ENCODE measurements around the gene SLC39A8. TPM values are rescaled to one million over a fixed set of nuclear protein-coding genes. Genes with fewer than 3 reads are reported as not detected.

Gene SLC39A8
- total RNA-seq, 1 donor from 2014 or later = 11.4 TPM

DNA sequence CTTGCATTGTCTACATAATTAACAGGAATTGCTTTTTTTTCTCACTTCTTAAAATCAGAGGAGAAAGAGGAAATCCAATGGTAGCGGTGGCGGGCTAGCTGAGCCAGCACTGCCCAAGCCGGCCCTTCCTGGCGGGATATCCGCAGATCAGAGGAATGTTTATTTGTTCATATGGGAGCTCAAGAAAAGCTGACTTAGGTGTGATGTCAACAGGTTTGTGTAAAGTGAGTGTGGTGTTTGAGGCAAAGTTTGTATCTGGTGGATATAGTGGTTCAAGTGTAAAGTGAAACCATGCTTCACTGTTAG lies 466 bp upstream of the SLC39A8 start:
- H3K9me3 Mint-ChIP-seq = no peaks in the 10 kb centered on the region

GRCh38 chr4:102344520-102344953 lies 745 bp downstream of the SLC39A8 start:
- H3K9me3 Mint-ChIP-seq = no peaks in the 10 kb centered on the region
- peaks cover 14% of the 10 kb centered on the region for H3K4me1 Mint-ChIP-seq
- peak; percentile 49 for DNase-seq (ENCODE audit: low read depth, low spot score)
- peak overlapping the region; percentile 86 for H3K27ac Mint-ChIP-seq (ENCODE audit: unreplicated experiment)
- H3K4me3 Mint-ChIP-seq = peak overlapping the region; percentile 89
- H3K27me3 Mint-ChIP-seq (ENCODE audit: low read depth) = peaks cover 25% of the 10 kb centered on the region
- no peaks in the 10 kb centered on the region for H3K36me3 Mint-ChIP-seq (ENCODE audit: low read depth)
- TF ChIP-seq, protein P1, sequence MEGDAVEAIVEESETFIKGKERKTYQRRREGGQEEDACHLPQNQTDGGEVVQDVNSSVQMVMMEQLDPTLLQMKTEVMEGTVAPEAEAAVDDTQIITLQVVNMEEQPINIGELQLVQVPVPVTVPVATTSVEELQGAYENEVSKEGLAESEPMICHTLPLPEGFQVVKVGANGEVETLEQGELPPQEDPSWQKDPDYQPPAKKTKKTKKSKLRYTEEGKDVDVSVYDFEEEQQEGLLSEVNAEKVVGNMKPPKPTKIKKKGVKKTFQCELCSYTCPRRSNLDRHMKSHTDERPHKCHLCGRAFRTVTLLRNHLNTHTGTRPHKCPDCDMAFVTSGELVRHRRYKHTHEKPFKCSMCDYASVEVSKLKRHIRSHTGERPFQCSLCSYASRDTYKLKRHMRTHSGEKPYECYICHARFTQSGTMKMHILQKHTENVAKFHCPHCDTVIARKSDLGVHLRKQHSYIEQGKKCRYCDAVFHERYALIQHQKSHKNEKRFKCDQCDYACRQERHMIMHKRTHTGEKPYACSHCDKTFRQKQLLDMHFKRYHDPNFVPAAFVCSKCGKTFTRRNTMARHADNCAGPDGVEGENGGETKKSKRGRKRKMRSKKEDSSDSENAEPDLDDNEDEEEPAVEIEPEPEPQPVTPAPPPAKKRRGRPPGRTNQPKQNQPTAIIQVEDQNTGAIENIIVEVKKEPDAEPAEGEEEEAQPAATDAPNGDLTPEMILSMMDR (conservative IDR thresholded peaks at IDR 0.05) = no peak

More for the DNA sequence above, 466 bp upstream of the SLC39A8 start:
- no peak overlapping the region for H3K27ac Mint-ChIP-seq (ENCODE audit: unreplicated experiment)
- peaks cover 26% of the 10 kb centered on the region for H3K27me3 Mint-ChIP-seq (ENCODE audit: low read depth)
- no peaks in the 10 kb centered on the region for H3K36me3 Mint-ChIP-seq (ENCODE audit: low read depth)
- H3K4me1 Mint-ChIP-seq = peaks cover 14% of the 10 kb centered on the region
- DNase-seq (ENCODE audit: low read depth, low spot score) = no peak
- TF ChIP-seq, protein P1 (conservative IDR thresholded peaks at IDR 0.05) = no peak
- H3K4me3 Mint-ChIP-seq = peak overlapping the region; percentile 89

- peaks cover 14% of the 10 kb centered on the region for H3K4me1 Mint-ChIP-seq
- no peak for DNase-seq (ENCODE audit: low read depth, low spot score)
Measured at GRCh38 chr4:102343964-102344519, 1.2 kb downstream of the SLC39A8 start.

DNA sequence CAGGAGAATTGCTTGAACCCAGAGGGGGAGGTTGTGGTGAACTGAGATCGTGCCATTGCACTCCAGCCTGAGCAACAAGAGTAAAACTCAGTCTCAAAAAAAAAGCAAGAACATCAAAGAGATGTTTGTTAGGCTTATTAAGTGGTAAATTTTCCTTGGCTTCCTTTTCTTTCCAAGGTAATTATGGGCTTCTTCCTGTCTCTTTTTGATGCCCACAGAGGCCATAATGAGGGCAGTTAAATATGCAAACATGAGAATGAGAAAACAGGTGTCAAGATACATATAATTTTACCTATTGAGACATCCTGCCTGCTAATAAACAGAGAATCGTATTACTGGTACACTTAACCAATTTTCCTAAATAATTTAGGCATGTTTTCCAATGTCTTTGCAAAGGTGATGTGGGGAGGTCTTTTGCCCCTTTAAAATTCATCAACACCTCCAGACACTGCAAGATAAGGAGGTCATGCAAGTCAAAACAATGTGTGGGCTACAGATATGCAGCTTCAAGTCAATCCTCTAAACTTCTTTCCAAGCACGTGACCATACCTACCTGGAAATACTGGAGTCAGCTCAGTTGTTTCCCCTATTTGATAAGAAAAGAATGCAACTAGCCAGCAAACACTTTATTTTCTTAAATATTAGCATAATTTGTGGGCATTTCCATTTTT lies 2.7 kb downstream of the SLC39A8 start:
- no peaks in the 10 kb centered on the region for H3K36me3 Mint-ChIP-seq (ENCODE audit: low read depth)
- peaks cover 22% of the 10 kb centered on the region for H3K27me3 Mint-ChIP-seq (ENCODE audit: low read depth)
- H3K4me3 Mint-ChIP-seq = peak overlapping the region; percentile 67
- peaks cover 14% of the 10 kb centered on the region for H3K4me1 Mint-ChIP-seq
- TF ChIP-seq, protein P1 (conservative IDR thresholded peaks at IDR 0.05) = no peak
- H3K27ac Mint-ChIP-seq (ENCODE audit: unreplicated experiment) = no peak overlapping the region
- H3K9me3 Mint-ChIP-seq = no peaks in the 10 kb centered on the region
- DNase-seq (ENCODE audit: low read depth, low spot score) = no peak

More at GRCh38 chr4:102343964-102344519, 1.2 kb downstream of the SLC39A8 start:
- TF ChIP-seq, protein P1 (conservative IDR thresholded peaks at IDR 0.05) = no peak
- Mint-ChIP-seq H3K4me3 (peak overlapping the region; percentile 88), H3K36me3 (ENCODE audit: low read depth) (no peaks in the 10 kb centered on the region), H3K27ac (ENCODE audit: unreplicated experiment) (no peak overlapping the region), H3K9me3 (no peaks in the 10 kb centered on the region), H3K27me3 (ENCODE audit: low read depth) (peaks cover 22% of the 10 kb centered on the region)

DNA sequence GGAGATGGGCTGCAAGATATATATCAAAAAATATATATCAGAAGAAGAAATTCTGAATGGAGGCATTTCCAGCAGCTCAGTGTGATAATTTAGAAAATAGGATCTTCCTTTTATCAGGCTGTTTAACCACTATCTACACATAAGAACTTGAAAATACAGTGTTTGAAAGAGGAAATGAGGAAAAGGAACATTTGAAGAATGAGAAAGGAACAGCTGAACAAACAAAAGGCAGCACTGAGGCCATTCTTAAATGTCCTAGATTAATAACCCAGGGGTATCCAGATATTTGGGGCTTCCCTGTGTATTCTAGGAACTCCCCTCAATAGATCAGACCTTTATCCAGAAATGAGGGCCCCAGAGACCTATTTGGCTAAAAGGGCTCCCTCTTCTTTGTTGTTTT lies 4.1 kb downstream of the SLC39A8 start:
- no peaks in the 10 kb centered on the region for H3K9me3 Mint-ChIP-seq
- no peaks in the 10 kb centered on the region for H3K36me3 Mint-ChIP-seq (ENCODE audit: low read depth)
- no peak for DNase-seq (ENCODE audit: low read depth, low spot score)
- no peak overlapping the region for H3K27ac Mint-ChIP-seq (ENCODE audit: unreplicated experiment)
- peaks cover 16% of the 10 kb centered on the region for H3K27me3 Mint-ChIP-seq (ENCODE audit: low read depth)
- no peak overlapping the region for H3K4me3 Mint-ChIP-seq
- TF ChIP-seq, protein P1 (conservative IDR thresholded peaks at IDR 0.05) = no peak
- peaks cover 14% of the 10 kb centered on the region for H3K4me1 Mint-ChIP-seq
